HepG2 (cell line): ENCODE data around the gene SUSD3. TPM values are rescaled to one million over a fixed set of nuclear protein-coding genes. Genes with fewer than 3 reads are reported as not detected.
A peak's percentile ranks its signal among the peaks of the same experiment; 100 is the strongest.

Experiments used
- ATAC-seq: fragments of 200-7000 bp; cut with Tn5 transposase; 3 replicates; pipeline ENCODE4 v1.9.1; 2020; ENCODE audit warnings: mild to moderate bottlenecking, moderate library complexity
- BruUV-seq: library from RNA; stranded (reverse); fragments of 400-500 nt; replicated peaks from 2 replicates; lab custom pipeline; 2021; lab: Mats Ljungman, UMichigan
- CTCF ChIA-PET: fragments of 300-600 bp; formaldehyde crosslinking; extraction: SDS; loops from one replicate; lab custom pipeline; 2021; ENCODE audit warnings: low total read pairs, inconsistent platforms, low intra/inter-chr PET ratio; lab: Yijun Ruan, JAX
- POLR2A ChIA-PET: fragments of 350-600 bp; sonication (Branson Sonifier 250); formaldehyde crosslinking; loops from one replicate; lab custom pipeline; 2020; ENCODE audit warnings: antibody characterized with exemption, inconsistent platforms; lab: Yijun Ruan, JAX
- DNase-seq: peaks from one replicate; pipeline ENCODE4 v3.0.0-alpha.2; 2015; ENCODE audit warnings: low spot score
- FAIRE-seq: peaks from 3 replicates; lab custom pipeline; 2011; peaks lifted over from hg19 to GRCh38; lab: Jason Lieb, UNC
- H2AFZ ChIP-seq: one replicate; pipeline ENCODE4 v1.6.1; 2011; ENCODE audit warnings: low read length, inconsistent platforms
- H3K27ac ChIP-seq: fragments of 300-600 bp; 3 replicates; pipeline ENCODE4 v1.8.0; 2011; ENCODE audit warnings: mixed run types, mild to moderate bottlenecking, mixed read lengths, low read length, inconsistent platforms; ENCODE audit not compliant: insufficient read depth; ENCODE audit errors: extremely low read length
- H3K27me3 ChIP-seq, 2 experiments: fragments of 200-600 bp in 1 of 2; 2 replicates in 1 of 2; 3 replicates in 1 of 2; pipeline versions ENCODE4 v1.6.0 to v1.8.0; 2011; ENCODE audit warnings: low read length in 2 of 2, mild to moderate bottlenecking in 2 of 2, moderate library complexity in 2 of 2, inconsistent platforms in 1 of 2; ENCODE audit not compliant: insufficient read depth in 2 of 2, control insufficient read depth in 1 of 2
- H3K36me3 ChIP-seq, 2 experiments: fragments of 200-600 bp in 1 of 2; replicated peaks in 1 of 2; 2 replicates in 1 of 2; 3 replicates in 1 of 2; pipeline versions ENCODE4 v1.5.1 to v1.8.0; 2011; ENCODE audit warnings: low read length in 2 of 2, inconsistent platforms in 1 of 2; ENCODE audit not compliant: insufficient read depth in 2 of 2, control insufficient read depth in 1 of 2
- H3K4me1 ChIP-seq: 2 replicates; pipeline ENCODE4 v1.5.1; 2012; ENCODE audit warnings: low read length, inconsistent platforms; ENCODE audit not compliant: insufficient read depth
- H3K4me2 ChIP-seq: 2 replicates; pipeline ENCODE4 v1.6.0; 2011; ENCODE audit warnings: low read depth, low read length, inconsistent platforms
- H3K4me3 ChIP-seq, 3 experiments: fragments of 200-600 bp in 1 of 3; sonication (generic), shearing (Covaris generic) in 1 of 3; replicated peaks in 1 of 3; 2 replicates each; pipeline ENCODE4 v1.5.1; 2011 to 2016; ENCODE audit warnings: low read length in 3 of 3, inconsistent platforms in 2 of 3, low read depth in 2 of 3, mild to moderate bottlenecking in 2 of 3, control low read depth in 1 of 3, mixed read lengths in 1 of 3; ENCODE audit not compliant: insufficient read depth in 1 of 3
- H3K79me2 ChIP-seq: one replicate; pipeline ENCODE4 v1.6.1; 2011; ENCODE audit warnings: low read length, inconsistent platforms; ENCODE audit not compliant: insufficient read depth
- H3K9ac ChIP-seq: 2 replicates; pipeline ENCODE4 v1.6.0; 2011; ENCODE audit warnings: mild to moderate bottlenecking, low read depth, low read length, inconsistent platforms; ENCODE audit not compliant: insufficient read depth
- H3K9me3 ChIP-seq: 2 replicates; pipeline ENCODE4 v1.5.1; 2012; ENCODE audit warnings: mild to moderate bottlenecking, low read length
- H4K20me1 ChIP-seq: 2 replicates; pipeline ENCODE4 v1.6.0; 2011; ENCODE audit warnings: inconsistent platforms, mild to moderate bottlenecking, low read length, moderate library complexity; ENCODE audit not compliant: insufficient read depth
- ARID4A ChIP-seq: sonication (generic); formaldehyde crosslinking; IDR thresholded peaks from 2 replicates; pipeline ENCODE4 v1.5.0; 2020; ENCODE audit warnings: mild to moderate bottlenecking, missing genetic modification reagents, borderline replicate concordance
- CEBPG ChIP-seq: IDR thresholded peaks from 2 replicates; pipeline ENCODE4 v1.6.1; 2016
- FOXO1 ChIP-seq: sonication (generic); formaldehyde crosslinking; IDR thresholded peaks from 2 replicates; pipeline ENCODE4 v1.4.0; 2020; ENCODE audit warnings: missing genetic modification reagents
- HNF4G ChIP-seq, 2 experiments: sonication (generic) in 1 of 2; formaldehyde crosslinking in 1 of 2; IDR thresholded peaks; 2 replicates each; pipeline versions ENCODE4 v1.4.0 to v1.6.1; 2011 to 2020; ENCODE audit warnings: borderline replicate concordance in 2 of 2, low read depth in 2 of 2, mild to moderate bottlenecking in 2 of 2, low read length in 1 of 2, missing genetic modification reagents in 1 of 2, moderate library complexity in 1 of 2
- MAZ ChIP-seq, 2 experiments: sonication (generic) in 1 of 2; formaldehyde crosslinking in 1 of 2; IDR thresholded peaks; 2 replicates each; pipeline versions ENCODE4 v1.5.0 to v1.6.1; 2012 to 2020; ENCODE audit warnings: low read depth in 2 of 2, mild to moderate bottlenecking in 2 of 2, borderline replicate concordance in 1 of 2, improper control_type of control experiment in 1 of 2, low read length in 1 of 2, missing genetic modification reagents in 1 of 2, moderate library complexity in 1 of 2
- SKI ChIP-seq: fragments of 450-650 bp; IDR thresholded peaks from one replicate; pipeline ENCODE4 v1.6.1; 2018; ENCODE audit warnings: mild to moderate bottlenecking; ENCODE audit not compliant: partially characterized antibody
- SNAPC5 ChIP-seq: sonication (generic); formaldehyde crosslinking; IDR thresholded peaks from 2 replicates; pipeline ENCODE4 v1.8.1; 2023; ENCODE audit warnings: mild to moderate bottlenecking, missing genetic modification reagents, borderline replicate concordance
- TRAFD1 ChIP-seq: sonication (generic); formaldehyde crosslinking; IDR thresholded peaks from 2 replicates; pipeline ENCODE4 v1.5.1; 2020; ENCODE audit warnings: missing genetic modification reagents, mild to moderate bottlenecking, borderline replicate concordance
- ZBTB2 ChIP-seq: sonication (generic); formaldehyde crosslinking; IDR thresholded peaks from 2 replicates; pipeline ENCODE4 v1.8.0; 2022; ENCODE audit warnings: low read depth, missing genetic modification reagents
- ZFP90 ChIP-seq: sonication (generic); formaldehyde crosslinking; IDR thresholded peaks from 2 replicates; pipeline ENCODE4 v1.8.0; 2022; ENCODE audit warnings: missing genetic modification reagents, mild to moderate bottlenecking, inconsistent platforms, borderline replicate concordance
- ZNF724P ChIP-seq: sonication (generic); formaldehyde crosslinking; IDR thresholded peaks from 2 replicates; pipeline ENCODE4 v1.8.0; 2022; ENCODE audit warnings: missing genetic modification reagents, borderline replicate concordance
- ZSCAN25 ChIP-seq: sonication (generic); formaldehyde crosslinking; IDR thresholded peaks from 2 replicates; pipeline ENCODE4 v1.8.0; 2022; ENCODE audit warnings: mild to moderate bottlenecking, missing genetic modification reagents
- WGBS: methylation state at CpG from one replicate; pipeline ENCODE4 v1.1.6; 2017; ENCODE audit warnings: low lambda C conversion rate; 5-methylcytosine and 5-hydroxymethylcytosine counted together
- in situ Hi-C: cut with HindIII; loops from 2 replicates; pipeline ENCODE4 v1.10.0; 2017; ENCODE audit warnings: low pct_unique_long_range_greater_than_20kb; ENCODE audit not compliant: extremely low pct_ligation_motif_present
- intact Hi-C: fragments of 100-400 bp; cut with micrococcal nuclease; formaldehyde crosslinking; loops from one replicate; pipeline ENCODE4 v1.10.0; 2022; ENCODE audit not compliant: unreplicated experiment
- polyA plus RNA-seq, 8 experiments: library from polyadenylated mRNA; depleted of rRNA in 3 of 8; stranded (reverse) in 7 of 8; unstranded in 1 of 8; fragments of >200 nt; fragmentation: Illumina TruSeq in 4 of 8; extraction: Trizol in 4 of 8; gene quantifications; 2 replicates each; pipeline versions ENCODE4 v1.2.1 to v1.2.3, GENCODE V29; 2011 to 2016; ENCODE audit warnings: low read depth in 4 of 8, missing spikeins in 1 of 8, mixed read lengths in 1 of 8; ENCODE audit not compliant: insufficient read depth in 1 of 8
- total RNA-seq, 5 experiments: library from RNA; depleted of rRNA; stranded (reverse); fragments of >200 nt; fragmentation: Illumina TruSeq; extraction: Trizol; gene quantifications; 2 replicates each; pipeline ENCODE4 v1.2.3, GENCODE V29; 2016; ENCODE audit warnings: low read depth in 1 of 5

SUSD3 gene
- total and polyA plus RNA-seq, 2 of the 13 experiments (the other 11 are each of a cell fraction or from before 2014, with no cell fraction given): 7.0 to 9.1 TPM

GRCh38 chr9:93112116-93112863 is 53.8 kb downstream of the SUSD3 start:
- BruUV-seq: no TSS peak
- FAIRE-seq: peak; percentile 77
- ATAC-seq: peak; percentile 59
- Histone ChIP-seq H4K20me1 (no peaks in the 10 kb centered on the region), H3K79me2 (no peaks in the 10 kb centered on the region), H3K9ac (peak overlapping the region; percentile 61), H3K9me3 (no peaks in the 10 kb centered on the region), H2AFZ (no peak overlapping the region), H3K4me2 (peak overlapping the region; percentile 66), H3K27me3 (no peaks in the 10 kb centered on the region), H3K36me3 (peaks cover 2 to 8% of the 10 kb centered on the region in 2 experiments; a peak in 3 of 5 replicates), H3K4me1 (peaks cover 74% of the 10 kb centered on the region), H3K27ac (peak overlapping the region; percentile 80), H3K4me3 (peak overlapping the region in 1 of 3 experiments; percentile 56; a peak in 3 of 6 replicates)
- intact Hi-C loops: no loop called here
- CTCF ChIA-PET: interaction anchor here (1.0 kb wide), 1 partner anchor 108 kb away, joined by 3 read pairs; no protein-coding TSS in a partner anchor
- POLR2A ChIA-PET: interaction anchor here (1.0 to 13.7 kb wide), 5 partner anchors 8 to 20 kb away, joined by 4 to 195 read pairs (median 6); partner anchors contain the start of genes CARD19 and NINJ1
- WGBS: 49% methylated on average over 2 of the region's 15 CpGs
- peak; percentile 87 for DNase-seq
- in situ Hi-C loops: no loop called here
- no peak; the same call in 1 of the 2 replicates for TF ChIP-seq MAZ (IDR thresholded peaks at IDR 0.05; ENCODE audit: borderline replicate concordance, low read depth, low read length)
- TF ChIP-seq MAZ (CRISPR knock-in tag; IDR thresholded peaks at IDR 0.05; ENCODE audit: low read depth): peak; percentile 77
- TF ChIP-seq ZSCAN25: peak; percentile 96
- 0 out of 2 replicates have a peak, but pooled peaks have one; percentile 63 for TF ChIP-seq ZNF724P
- TF ChIP-seq SKI: peak; percentile 44
- TF ChIP-seq SNAPC5 (CRISPR knock-in tag): 0 out of 2 replicates have a peak, but pooled peaks have one; percentile 38
- peak; percentile 50 for TF ChIP-seq CEBPG (CRISPR knock-in tag)
- no peak for TF ChIP-seq TRAFD1 (CRISPR knock-in tag)
- TF ChIP-seq ZFP90: 0 out of 2 replicates have a peak, but pooled peaks have one; percentile 53
- peak; percentile 69; the same call in 1 of the 2 replicates for TF ChIP-seq FOXO1
- peak; percentile 62; the same call in 1 of the 2 replicates for TF ChIP-seq HNF4G (IDR thresholded peaks at IDR 0.05; ENCODE audit: borderline replicate concordance, low read depth, low read length)
- TF ChIP-seq HNF4G (CRISPR knock-in tag; IDR thresholded peaks at IDR 0.05; ENCODE audit: borderline replicate concordance, low read depth): 0 out of 2 replicates have a peak, but pooled peaks have one; percentile 69
- peak; percentile 22; the same call in 1 of the 2 replicates for TF ChIP-seq ZBTB2 (CRISPR knock-in tag)
- TF ChIP-seq ARID4A (CRISPR knock-in tag): peak; percentile 78; the same call in 1 of the 2 replicates
